ENCODE measurements around the gene PSPC1.
"Not testable (repeated sequence)": the region's sequence is repeated elsewhere in the genome, so short reads cannot be mapped to it uniquely, and the experiment has no call there.

- TF ChIP-seq EZH2phosphoT487 (IDR thresholded peaks at IDR 0.05; ENCODE audit: low read depth, severe bottlenecking, unreplicated experiment); CTCF (IDR thresholded peaks at IDR 0.05; ENCODE audit: poor library complexity): not testable (repeated sequence)
Observed at GRCh38 chr13:19701619-19702018, 81.1 kb downstream of the PSPC1 start.

Measured in hepatocyte (in vitro differentiated cells).